Neuron (in vitro differentiated cells): ENCODE data around the gene SEZ6L.

Experiments used
- H2AFZ ChIP-seq: one replicate; pipeline ENCODE4 v1.6.1; 2013; ENCODE audit warnings: low read depth, mild to moderate bottlenecking, inconsistent platforms, low read length, moderate library complexity
- H3K27me3 ChIP-seq: one replicate; pipeline ENCODE4 v1.6.1; 2013; ENCODE audit warnings: low read length; ENCODE audit not compliant: insufficient read depth
- H3K36me3 ChIP-seq: one replicate; pipeline ENCODE4 v1.6.1; 2013; ENCODE audit warnings: low read length; ENCODE audit not compliant: insufficient read depth
- H3K4me1 ChIP-seq: one replicate; pipeline ENCODE4 v1.6.1; 2013; ENCODE audit warnings: low read length; ENCODE audit not compliant: insufficient read depth
- H3K4me3 ChIP-seq: 2 replicates; pipeline ENCODE4 v1.5.1; 2013; ENCODE audit warnings: mild to moderate bottlenecking, low read length, moderate library complexity
- H3K9me3 ChIP-seq: one replicate; pipeline ENCODE4 v1.6.1; 2013; ENCODE audit warnings: low read length

Gene SEZ6L

DNA sequence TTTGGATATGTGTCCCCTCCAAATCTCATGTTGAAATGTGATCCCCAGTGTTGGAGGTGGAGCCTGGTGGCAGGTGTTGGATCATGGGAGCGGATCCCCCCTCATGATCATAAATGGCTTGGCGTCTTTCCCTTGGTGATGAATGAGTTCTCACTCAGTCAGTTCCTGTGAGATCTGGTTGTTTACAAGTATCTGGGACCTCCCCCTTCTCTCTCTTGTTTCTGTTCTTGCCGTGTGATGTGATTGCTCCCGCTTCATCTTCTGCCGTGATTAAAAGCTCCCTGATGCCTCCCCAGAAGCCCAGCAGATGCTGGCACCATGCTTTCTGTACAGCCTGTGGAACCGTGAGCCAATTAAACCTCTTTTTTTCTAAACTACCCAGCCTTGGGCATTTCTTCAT, 102.2 kb downstream of the SEZ6L start:
- H2AFZ ChIP-seq = no peak overlapping the region
- no peaks in the 10 kb centered on the region for H3K36me3 ChIP-seq
- H3K4me3 ChIP-seq = no peak overlapping the region
- no peaks in the 10 kb centered on the region for H3K9me3 ChIP-seq
- no peaks in the 10 kb centered on the region for H3K4me1 ChIP-seq
- no peaks in the 10 kb centered on the region for H3K27me3 ChIP-seq

DNA sequence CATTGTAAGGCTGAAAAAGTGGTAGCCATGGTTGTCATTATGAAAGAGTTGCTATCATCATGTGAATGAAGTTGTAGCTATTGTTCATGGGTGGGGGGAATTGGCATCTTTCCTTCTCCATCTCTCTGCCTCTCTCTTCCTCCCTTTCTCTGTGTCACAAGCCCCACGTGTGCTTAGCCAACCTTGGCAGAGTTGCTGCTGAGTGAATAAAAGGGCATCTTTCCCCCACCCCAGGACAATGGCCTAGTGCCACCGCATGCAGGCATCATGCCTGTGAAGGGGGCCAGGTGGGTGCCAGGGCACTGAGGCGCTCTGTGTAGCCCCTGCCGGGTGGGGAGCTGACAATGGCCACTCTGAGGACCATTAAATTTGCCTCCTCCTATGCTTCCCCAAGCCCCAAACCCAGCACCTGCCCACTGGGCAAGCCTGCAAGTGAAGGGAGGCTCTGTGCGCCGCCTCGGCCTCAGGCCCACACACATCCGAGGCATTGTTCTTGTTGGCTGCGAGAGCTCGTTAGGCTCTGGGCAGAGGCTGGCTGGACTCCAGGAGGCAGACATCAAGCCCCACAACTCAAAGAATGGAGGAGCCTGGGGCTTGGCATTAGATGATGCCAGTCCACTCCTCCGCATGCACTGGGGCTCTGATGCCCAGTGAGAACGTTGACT, 103.9 kb downstream of the SEZ6L start:
- Histone ChIP-seq H3K27me3 (no peaks in the 10 kb centered on the region), H3K4me1 (no peaks in the 10 kb centered on the region), H2AFZ (no peak overlapping the region), H3K9me3 (no peaks in the 10 kb centered on the region), H3K36me3 (no peaks in the 10 kb centered on the region), H3K4me3 (no peak overlapping the region)

- Histone ChIP-seq H3K27me3 (no peaks in the 10 kb centered on the region), H2AFZ (no peak overlapping the region), H3K4me1 (no peaks in the 10 kb centered on the region), H3K9me3 (no peaks in the 10 kb centered on the region), H3K4me3 (no peak overlapping the region), H3K36me3 (no peaks in the 10 kb centered on the region)
Observed at GRCh38 chr22:26276529-26277160, 107.4 kb downstream of the SEZ6L start.

DNA sequence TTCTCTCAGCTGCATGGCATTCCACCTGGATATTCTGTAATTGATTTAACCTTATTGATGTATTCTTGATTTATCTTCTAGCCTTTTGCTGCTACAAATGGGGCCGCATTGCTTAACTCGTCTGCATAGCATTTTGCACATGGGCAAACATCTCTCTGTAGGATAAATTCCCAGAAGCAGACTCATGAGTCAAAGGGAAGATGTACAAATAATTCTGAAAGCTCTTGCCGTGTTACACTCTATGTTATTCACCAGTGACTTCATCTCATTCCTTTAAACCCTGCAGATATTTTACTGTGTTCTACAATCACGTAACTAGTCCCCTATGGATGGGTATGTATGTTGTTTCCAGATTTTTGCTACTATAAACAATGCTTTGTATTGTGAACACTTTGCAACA, 112.7 kb downstream of the SEZ6L start:
- Histone ChIP-seq H3K4me1 (no peaks in the 10 kb centered on the region), H2AFZ (no peak overlapping the region), H3K36me3 (no peaks in the 10 kb centered on the region), H3K27me3 (peaks cover 2% of the 10 kb centered on the region), H3K9me3 (no peaks in the 10 kb centered on the region), H3K4me3 (no peak overlapping the region)

DNA sequence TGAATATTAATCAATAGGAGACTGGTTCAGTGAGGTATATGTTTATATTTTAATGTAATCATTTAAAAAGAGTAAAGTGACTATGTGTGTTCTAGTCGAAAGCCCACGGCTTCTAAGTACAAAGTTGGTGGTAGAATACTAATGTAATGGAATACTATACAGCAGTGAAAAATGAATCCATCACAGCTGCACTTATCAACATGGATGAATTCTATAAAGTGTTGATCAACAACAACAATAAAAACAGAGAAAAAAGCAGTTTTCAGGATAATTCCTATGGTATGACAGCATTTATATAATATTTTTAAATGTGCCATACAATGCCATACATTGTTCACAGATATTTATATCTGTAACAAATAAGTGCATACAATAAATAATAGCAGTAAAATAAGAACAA, 114.1 kb downstream of the SEZ6L start:
- no peaks in the 10 kb centered on the region for H3K36me3 ChIP-seq
- H3K4me1 ChIP-seq = no peaks in the 10 kb centered on the region
- H3K27me3 ChIP-seq = peaks cover 2% of the 10 kb centered on the region
- no peak overlapping the region for H2AFZ ChIP-seq
- H3K4me3 ChIP-seq = no peak overlapping the region
- no peaks in the 10 kb centered on the region for H3K9me3 ChIP-seq

DNA sequence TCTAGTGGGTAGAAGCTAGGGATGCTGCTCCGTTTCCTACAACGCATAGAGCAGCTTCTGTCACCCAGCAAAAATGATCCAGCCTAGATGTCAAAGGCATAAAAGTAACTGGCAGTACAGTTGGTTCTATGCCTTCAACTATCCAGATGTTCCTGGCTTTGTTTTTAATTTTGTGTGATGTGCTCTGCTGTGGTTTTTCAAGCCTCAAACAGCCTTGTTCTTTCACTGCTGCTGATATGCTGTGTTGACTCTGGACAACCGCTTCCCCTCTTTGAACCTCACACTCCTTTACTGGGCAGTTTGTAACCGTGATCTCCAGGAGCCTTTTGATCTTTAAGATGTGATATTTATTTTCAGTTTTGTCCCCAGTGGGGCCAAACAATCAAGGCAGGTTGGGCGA, 116.4 kb downstream of the SEZ6L start:
- H3K27me3 ChIP-seq = peaks cover 2% of the 10 kb centered on the region
- H3K4me3 ChIP-seq = no peak overlapping the region
- H3K9me3 ChIP-seq = no peaks in the 10 kb centered on the region
- no peak overlapping the region for H2AFZ ChIP-seq
- no peaks in the 10 kb centered on the region for H3K36me3 ChIP-seq
- H3K4me1 ChIP-seq = no peaks in the 10 kb centered on the region

- Histone ChIP-seq H3K36me3 (no peaks in the 10 kb centered on the region), H3K4me3 (no peak overlapping the region), H2AFZ (no peak overlapping the region), H3K9me3 (no peaks in the 10 kb centered on the region), H3K4me1 (no peaks in the 10 kb centered on the region), H3K27me3 (peaks cover 2% of the 10 kb centered on the region)
Observed at GRCh38 chr22:26286091-26286820, 117.0 kb downstream of the SEZ6L start.

GRCh38 chr22:26287382-26288225, 118.3 kb downstream of the SEZ6L start:
- H3K9me3 ChIP-seq = no peaks in the 10 kb centered on the region
- peaks cover 2% of the 10 kb centered on the region for H3K27me3 ChIP-seq
- no peak overlapping the region for H2AFZ ChIP-seq
- no peaks in the 10 kb centered on the region for H3K36me3 ChIP-seq
- no peaks in the 10 kb centered on the region for H3K4me1 ChIP-seq
- H3K4me3 ChIP-seq = no peak overlapping the region

- H3K9me3 ChIP-seq = no peaks in the 10 kb centered on the region
- peaks cover 2% of the 10 kb centered on the region for H3K27me3 ChIP-seq
- no peak overlapping the region for H3K4me3 ChIP-seq
- H2AFZ ChIP-seq = no peak overlapping the region
- H3K4me1 ChIP-seq = no peaks in the 10 kb centered on the region
- no peaks in the 10 kb centered on the region for H3K36me3 ChIP-seq
Observed at GRCh38 chr22:26289611-26290101, 120.4 kb downstream of the SEZ6L start.

DNA sequence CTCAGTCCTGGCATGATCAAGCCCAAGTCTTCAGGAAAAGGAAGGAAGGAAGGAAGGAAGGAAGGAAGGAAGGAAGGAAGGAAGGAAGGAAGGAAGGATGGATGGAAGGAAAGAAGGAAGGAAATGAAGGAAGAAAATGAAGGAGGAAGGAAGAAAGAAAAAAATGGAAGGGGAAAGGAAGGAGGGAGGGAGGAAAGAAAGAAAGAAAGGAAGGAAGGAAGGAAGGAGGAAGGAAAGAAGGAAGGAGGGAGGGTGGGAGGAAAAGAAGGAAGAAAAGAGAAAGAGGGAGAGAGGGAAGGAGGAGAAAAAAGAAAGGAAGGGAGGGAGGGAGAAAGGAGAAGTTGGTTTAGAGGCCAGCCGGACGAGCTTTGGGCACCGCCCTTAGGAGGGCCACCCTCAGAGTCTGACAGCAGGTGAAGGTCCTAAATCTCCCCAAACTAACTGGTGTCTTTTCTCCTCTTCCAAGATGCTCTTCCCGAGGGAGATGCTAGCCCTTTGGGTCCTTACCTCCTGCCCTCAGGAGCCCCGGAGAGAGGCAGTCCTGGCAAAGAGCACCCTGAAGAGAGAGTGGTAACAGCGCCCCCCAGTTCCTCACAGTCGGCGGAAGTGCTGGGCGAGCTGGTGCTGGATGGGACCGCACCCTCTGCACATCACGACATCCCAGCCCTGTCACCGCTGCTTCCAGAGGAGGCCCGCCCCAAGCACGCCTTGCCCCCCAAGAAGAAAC, 122.8 kb downstream of the SEZ6L start:
- Histone ChIP-seq H3K27me3 (no peaks in the 10 kb centered on the region), H3K9me3 (no peaks in the 10 kb centered on the region), H3K4me3 (no peak overlapping the region), H3K4me1 (no peaks in the 10 kb centered on the region), H2AFZ (no peak overlapping the region), H3K36me3 (no peaks in the 10 kb centered on the region)

GRCh38 chr22:26292667-26292995, 123.4 kb downstream of the SEZ6L start:
- H2AFZ ChIP-seq = no peak overlapping the region
- H3K36me3 ChIP-seq = no peaks in the 10 kb centered on the region
- H3K4me1 ChIP-seq = no peaks in the 10 kb centered on the region
- H3K4me3 ChIP-seq = no peak overlapping the region
- H3K9me3 ChIP-seq = no peaks in the 10 kb centered on the region
- H3K27me3 ChIP-seq = no peaks in the 10 kb centered on the region

- no peaks in the 10 kb centered on the region for H3K36me3 ChIP-seq
- no peak overlapping the region for H3K4me3 ChIP-seq
- no peak overlapping the region for H2AFZ ChIP-seq
- H3K4me1 ChIP-seq = no peaks in the 10 kb centered on the region
- no peaks in the 10 kb centered on the region for H3K9me3 ChIP-seq
- H3K27me3 ChIP-seq = no peaks in the 10 kb centered on the region
Observed at GRCh38 chr22:26295563-26296126, 126.4 kb downstream of the SEZ6L start.
